ENCODE measurements around the gene SH3TC1.

The SH3TC1 gene

DNA sequence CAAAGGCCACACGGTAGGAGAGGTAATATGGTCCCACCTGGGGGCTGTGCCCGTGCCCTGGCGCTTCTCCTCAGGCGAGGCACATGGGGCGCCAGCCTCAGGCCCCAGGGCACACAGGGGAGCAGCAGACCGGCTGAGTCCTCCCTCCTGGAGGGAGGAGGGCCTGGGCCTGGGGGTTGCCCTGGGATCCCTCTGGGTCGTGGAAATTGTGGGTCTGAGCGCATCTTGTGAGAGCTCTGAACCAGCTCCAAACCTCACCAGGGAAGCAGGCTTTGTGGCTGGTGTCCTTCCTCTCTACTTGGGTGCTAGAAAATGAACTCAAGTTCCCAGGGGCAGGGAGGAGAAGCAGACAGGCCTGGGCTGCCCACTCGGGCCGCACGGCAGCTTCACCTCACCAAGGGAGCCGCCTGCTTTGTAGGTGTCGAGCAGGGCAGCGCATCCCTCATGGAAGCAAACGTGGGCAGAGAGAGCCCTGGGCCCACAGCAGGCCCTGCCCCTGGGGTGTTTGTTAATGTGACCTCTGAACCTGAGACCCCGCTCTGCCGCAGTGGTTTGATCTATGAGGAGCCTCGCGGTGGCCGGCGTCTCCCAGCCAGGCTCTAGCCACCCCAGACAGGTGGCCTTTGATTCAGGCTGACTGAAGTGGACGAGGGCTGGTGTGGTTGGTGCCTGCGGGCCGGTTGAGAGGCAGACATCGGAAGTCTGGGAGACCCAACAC lies 81.2 kb downstream of the SH3TC1 start:
- DNase-seq: no peak

DNA sequence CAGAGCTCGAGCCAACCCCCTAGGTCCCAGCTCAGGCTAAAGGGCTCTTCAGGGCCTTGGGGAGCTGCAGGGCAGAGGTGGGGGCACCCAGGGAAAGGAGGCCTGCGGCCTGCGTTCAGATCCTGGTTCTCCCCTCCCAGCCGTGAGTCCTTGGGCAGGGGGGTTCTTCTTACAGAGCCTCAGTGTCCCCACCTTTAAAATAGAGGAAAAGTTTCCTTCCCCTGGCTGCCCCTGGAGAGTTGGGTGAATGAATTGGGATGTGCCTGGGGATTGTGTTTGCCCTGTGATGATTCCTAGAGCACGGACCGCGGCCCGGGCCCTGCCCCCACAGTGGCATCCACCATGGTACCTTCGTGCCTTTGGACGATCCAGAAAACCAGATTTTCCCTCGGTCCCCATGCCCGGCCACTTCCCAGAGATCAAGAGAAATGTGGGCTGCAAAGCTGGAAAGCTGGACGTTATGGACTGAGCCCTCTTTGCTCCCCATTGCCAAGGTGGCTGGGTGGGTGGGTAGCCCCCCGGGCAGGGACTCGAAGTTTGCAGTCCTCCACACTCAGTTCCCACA lies 81.9 kb downstream of the SH3TC1 start:
- no peak for DNase-seq

DNA sequence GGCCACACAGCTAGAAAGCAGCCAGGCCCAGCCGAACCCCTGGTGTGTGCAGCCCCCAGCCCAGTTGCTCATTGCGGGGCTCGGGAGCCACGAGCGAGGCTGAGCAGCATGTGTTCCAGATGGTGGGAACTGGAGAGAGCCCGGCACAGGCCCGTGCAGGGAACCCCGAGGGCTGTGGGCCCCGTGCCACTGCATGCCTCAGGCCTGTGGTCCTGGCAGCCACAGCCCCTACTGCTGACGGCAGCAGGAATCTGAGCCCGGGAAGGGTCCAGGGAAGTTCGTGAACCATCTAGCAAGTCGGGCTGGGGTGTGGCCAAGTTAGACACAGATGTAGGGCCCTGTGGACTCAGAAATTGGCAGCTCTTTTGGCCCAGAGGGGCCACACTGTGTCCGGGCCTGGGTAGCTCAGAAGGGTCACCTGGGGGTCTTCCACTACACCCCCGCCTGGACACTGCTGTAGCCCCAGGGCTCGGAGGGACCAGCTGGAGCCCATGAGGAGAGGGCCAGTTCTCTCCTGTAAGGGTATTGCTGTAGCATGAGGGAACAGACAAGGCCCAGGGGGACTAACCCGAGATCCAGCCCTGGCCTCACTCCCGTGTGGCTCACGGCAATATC lies 82.5 kb downstream of the SH3TC1 start:
- DNase-seq: no peak

DNA sequence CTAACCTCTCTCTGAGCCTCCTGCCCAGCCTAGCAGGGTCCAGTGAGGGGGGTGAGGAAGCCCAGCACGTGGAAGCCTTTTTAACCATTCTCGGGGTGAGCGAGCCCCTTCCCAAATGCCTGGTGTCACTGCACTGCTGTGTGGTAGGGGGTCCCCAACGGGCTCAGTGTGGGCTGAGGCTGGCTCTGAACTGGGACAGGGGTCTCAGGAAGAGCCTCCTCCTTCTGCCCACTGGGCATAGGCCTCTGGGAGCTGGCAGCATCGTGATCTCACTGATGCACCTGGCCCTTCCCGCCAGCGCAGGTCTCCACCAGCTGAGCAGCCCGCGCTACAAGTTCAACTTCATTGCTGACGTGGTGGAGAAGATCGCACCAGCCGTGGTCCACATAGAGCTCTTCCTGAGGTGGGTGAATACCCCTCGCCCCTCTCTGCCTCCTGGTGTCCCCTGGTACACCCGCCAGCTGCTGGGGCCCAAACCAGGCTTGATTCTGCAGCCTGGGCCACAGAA lies 83.1 kb downstream of the SH3TC1 start:
- DNase-seq: no peak

DNA sequence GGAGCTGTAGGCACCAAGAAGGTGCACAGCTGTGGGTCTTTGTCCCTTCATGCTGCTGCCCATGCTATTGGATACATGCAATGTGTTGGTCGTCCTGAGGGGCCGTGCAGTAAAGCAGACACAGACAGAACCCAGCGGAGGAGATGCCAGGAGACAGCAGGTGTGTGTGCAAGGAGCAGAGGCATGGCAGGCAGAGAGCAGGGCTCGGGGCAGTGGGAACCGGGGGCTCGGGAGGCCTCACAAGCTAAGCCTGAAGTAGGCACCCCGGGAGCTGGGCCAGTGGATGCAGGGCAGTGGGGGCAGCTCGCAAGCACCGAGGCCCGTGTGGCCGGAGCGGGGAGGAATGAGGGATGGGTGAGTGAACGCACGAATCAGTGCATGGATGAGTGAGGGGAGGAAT lies 83.7 kb downstream of the SH3TC1 start:
- DNase-seq: no peak

DNA sequence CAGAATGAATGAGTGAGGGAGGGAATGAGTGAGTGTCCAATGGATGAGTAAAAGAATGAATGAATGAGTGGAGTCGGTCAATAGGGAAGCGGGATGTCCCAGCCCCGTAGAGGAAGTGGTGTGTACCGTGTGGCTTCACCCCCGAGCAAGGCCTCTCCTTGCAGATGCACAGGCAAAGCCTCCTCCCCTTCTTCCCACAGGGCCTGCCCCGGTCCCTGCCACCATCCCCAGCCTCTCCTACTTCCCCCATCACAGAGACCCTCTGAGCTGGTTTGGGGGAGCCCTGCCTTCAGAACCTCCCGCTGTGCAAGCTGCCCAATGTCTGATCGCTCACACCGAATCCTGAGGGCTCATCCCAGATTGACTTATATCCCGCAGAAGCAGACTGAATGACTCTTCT lies 84.1 kb downstream of the SH3TC1 start:
- peak; percentile 25 to 49 for DNase-seq

DNA sequence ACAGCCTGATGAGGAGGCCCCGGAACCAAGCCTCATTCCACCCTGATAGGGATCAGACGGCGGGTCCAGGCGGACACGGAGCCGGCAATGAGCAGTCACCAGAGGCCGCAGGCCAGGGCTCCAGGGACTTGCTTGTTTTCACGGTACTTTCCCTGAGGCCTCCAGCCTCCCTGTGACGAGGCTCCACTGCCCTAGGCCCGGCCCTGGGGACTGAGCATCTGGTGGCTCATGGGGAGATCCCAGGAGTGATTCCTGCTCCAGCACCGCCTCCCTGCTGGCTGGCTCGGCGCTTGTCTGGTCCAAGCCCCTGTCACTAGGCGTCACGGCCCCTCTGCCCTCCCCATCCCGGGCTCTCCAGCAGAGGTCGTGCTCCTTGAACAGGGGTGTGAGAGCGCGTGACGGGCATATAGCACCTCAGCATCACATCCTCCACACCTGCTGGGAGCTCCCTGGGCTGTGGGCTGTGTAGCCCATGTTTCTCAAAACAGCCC lies 84.6 kb downstream of the SH3TC1 start:
- no peak for DNase-seq

DNA sequence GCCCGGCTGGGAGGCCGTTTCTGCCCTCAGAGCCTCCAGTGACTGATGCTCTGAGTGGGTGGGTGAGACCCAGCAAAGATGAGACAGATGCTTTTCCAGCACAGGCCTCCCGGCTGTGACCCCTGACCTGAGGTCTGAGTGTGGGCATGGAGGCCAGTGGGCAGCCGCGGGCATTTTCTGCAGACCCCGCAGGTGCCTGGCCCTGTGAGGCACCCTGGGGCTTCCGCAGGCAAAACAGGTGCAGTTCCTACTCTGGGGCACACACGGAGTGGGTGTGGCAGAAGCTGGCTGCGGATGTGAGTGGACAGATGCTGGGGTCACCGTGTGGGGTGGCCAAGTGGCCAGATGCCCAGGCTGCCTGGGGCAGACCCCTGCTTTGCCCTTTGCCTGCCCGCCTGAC lies 85.3 kb downstream of the SH3TC1 start:
- DNase-seq: no peak

DNA sequence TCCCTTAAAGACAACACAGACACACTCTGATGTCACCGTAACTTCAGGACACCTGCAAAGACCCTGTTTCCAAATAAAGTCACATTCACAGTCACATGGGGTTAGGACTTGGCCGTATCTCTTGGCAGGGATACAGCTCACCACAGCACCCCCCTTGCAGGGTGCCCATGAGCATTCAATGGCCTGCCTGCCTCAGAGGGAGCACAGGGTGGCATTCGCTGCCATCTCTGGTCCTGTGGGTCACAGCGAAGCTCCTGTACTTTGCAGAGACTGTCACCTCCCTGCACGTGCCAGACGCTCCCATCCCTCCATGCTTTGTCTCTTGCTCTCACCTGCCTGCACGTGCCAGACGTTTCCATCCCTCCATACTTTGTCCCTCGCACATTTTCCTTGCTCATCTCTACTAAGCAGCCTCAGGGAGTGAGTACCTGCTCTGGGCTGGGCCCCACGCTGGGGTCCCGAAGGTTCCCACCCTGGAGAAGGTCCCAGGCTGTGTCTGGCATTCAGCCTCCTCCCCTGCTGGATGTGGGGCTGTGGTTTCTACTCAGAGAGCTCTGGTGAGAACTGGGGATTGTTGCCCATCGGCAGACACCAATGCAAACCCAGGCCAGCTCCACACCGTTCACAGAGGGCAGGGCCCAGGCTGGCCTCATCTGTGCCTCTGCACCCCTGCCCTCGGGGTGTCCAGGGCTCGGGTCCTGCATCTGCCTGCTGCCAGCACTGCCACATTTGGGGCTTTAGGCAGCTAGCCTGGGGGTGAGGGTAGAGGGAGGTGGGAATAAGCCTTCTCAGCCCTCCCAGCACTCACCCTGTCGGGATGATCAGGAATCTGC lies 86.3 kb downstream of the SH3TC1 start:
- no peak for DNase-seq

DNA sequence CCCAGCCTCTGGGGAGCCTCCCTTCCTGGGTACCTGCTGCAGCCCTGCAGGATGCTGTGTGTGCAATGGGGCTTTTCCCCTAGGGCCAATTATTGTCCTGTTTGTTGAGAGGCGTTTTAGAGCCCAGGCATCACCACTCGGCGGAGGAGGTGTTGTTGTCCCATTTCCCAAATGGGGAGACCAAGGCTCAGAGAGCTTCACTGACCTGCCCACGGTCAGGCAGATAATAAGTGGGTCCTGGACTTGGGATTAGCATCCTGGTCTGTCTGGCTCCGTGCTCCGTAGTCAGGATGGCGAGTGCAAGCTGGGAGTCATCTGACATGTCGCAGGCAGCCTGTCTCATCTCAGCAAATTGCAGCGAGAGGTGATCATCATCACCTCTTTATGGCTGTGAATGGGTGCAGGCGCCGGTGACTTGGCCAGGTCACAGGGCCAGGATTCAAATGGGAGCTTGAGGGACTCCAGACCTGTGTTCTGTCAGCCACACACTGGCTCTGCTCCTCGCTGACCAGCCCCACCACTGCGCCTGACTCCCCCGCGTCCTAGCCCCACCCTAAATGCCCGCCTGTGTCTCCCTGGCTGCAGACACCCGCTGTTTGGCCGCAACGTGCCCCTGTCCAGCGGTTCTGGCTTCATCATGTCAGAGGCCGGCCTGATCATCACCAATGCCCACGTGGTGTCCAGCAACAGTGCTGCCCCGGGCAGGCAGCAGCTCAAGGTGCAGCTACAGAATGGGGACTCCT lies 87.1 kb downstream of the SH3TC1 start:
- no peak for DNase-seq

DNA sequence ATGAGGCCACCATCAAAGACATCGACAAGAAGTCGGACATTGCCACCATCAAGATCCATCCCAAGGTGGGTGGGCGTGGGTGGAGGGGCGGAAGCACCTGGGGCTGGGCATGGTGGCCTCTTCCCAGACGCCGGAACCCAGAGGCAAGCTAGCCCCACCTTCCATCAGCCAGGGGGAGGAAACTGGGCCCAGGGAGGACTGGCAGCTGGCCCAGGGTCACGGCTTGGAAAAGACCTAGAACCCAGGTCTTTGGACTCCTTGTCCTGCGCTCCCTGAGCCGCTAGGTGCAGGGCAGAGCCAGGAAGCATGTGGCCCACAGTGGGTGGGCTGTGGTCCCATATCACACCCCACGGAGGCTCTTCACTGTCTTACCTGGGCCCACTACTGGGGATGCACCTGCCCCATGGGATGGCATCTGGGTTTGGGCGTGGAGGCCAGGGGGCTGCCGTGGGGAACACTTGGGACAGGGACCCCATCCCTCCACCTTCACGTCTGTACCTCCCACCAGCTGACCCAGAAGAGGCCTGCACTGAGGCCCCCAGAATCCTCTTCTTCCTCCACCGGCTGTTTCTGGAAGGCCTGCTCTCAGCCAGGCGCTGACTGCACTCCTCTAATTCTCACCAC lies 87.7 kb downstream of the SH3TC1 start:
- DNase-seq: no peak

DNA sequence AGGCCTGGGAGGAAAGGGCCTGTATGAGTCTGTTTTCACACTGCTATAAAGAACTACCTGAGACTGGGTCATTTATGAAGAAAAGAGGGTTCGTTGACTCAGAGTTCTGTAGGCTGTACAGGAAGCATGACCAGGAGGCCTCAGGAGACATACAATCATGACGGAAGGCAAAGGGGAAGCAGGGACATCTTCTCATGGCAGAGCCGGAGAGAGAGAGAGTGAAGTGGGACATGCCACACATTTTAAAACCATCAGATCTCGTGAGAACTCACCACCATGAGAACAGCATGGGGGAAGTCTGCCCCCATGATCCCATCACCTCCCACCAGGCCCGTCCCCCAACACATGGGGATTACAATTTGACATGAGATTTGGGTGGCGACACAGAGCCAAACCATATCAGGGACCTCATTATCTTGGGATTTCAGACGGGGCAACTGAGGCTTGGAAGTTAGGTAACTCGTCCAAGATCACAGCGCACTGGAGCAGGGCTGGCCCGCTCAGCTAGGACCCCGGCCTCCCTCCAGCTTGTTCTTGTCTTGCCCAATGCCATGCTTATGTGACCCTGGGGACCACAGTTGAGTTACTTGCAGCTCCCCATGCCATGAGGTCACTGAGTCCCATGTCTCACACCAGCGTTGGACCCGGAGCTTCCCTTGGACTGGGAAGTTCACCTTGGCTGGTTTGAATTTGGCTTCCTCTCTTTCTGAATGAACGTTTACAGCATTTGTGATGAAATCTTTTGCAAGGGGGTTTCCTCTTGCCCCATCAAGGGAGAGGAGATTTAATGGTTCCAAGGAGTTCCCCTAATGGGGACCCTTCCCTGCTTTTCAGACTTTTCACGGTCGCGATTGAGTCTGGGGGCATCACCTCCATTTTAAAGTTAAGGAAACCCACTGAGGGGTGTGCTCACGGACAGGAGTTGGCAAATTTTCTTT lies 88.5 kb downstream of the SH3TC1 start:
- no peak for DNase-seq

DNA sequence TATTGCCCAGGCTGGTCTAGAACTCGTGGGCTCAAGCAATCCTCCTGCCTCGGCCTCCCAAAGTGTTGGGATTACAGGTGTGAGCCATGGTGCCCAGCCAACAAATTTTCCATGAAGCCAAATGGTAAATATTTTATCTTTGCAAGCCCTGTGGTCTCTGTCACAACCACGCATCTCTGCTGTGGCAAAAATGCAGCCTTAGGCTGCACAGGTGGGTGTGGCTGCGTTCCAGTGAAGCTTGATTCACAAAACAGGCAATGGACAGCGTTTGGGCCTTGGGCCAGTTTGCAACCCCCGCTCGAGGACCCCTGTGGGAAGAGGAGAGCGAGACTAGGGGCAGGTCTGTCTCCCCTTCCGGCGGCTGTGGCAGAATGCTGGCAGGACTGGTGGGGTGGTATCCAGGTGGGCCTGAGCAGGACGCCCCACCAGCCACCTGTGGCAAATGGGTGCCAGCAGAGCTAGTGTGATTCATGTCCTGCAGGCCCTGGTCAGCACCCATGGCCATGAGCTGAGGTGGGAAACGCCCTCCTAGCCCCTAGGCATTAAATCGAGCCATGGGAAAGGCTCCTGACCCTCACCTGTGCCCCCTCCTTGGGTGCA lies 90.2 kb downstream of the SH3TC1 start:
- DNase-seq: no peak

DNA sequence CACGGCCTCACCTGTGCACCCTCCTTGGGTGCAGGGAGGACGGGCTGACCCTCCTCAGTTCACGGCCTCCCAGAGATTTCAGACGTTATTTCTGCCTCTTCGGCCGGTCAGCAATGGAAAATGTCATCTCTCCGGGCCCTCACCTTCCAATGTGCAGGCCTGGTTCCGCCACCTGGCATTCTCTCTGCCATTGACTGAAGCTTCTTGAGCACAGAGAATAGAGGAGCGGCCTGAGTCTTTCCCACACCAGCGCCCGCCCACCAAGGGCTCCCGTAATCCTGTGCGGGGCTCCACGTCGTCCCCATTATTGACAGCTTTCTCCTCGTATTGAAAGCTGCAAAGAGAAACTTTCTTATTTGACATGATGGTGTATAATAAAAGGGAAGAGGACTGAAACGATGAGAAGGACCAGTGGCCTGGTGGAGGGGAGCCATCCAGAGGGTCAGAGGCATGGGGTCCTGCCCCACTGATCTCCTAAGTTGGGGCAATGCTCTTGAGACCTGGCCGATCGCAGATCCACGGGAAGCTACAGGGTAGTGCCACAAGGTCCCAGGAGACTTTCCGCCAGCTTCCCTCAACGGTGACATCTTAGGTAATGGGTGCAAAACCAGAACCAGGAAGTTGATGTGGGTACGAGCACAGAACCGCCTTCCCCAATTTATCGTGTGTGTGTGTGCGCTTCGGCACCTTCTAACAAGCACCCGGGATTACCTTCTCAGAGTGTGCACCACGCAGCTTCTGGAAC lies 91.0 kb downstream of the SH3TC1 start:
- DNase-seq: no peak

DNA sequence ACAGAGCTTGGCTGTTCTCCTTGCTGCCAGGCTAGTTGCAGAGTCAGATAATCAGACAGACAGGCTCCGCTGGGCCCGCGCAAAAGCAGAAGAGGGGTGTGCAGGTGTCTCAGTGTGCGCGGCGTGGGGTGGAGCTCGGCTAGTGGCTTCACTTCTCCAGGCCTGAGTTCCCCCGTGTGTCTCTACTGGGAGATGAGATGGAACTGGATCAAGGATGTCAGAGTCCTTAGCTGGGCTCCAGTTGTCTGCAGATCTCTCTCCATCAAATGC lies 91.5 kb downstream of the SH3TC1 start:
- DNase-seq: no peak
